Keratinocyte (primary cell): Measurements from ENCODE around the gene DPH5. TPM values are rescaled to one million over a fixed set of nuclear protein-coding genes. Genes with fewer than 3 reads are reported as not detected.

Source experiments
- DNase-seq: peaks from one replicate; pipeline ENCODE4 v3.0.0-alpha.2; 2011; ENCODE audit warnings: low read depth, missing footprints, low spot score
- FAIRE-seq: peaks from 2 replicates; lab custom pipeline; 2011; peaks lifted over from hg19 to GRCh38; lab: Jason Lieb, UNC
- H2AFZ ChIP-seq: 2 replicates; pipeline ENCODE4 v1.6.0; 2012; ENCODE audit warnings: low read length, control low read depth, inconsistent platforms; ENCODE audit not compliant: control insufficient read depth
- H3K27ac ChIP-seq: 2 replicates; pipeline ENCODE4 v1.5.1; 2011; ENCODE audit warnings: low read length; ENCODE audit not compliant: control insufficient read depth, insufficient read depth
- H3K27me3 ChIP-seq: 3 replicates; pipeline ENCODE4 v1.6.0; 2011; ENCODE audit warnings: low read length; ENCODE audit not compliant: control insufficient read depth, insufficient read depth; ENCODE audit errors: extremely low read depth
- H3K36me3 ChIP-seq, 2 experiments: 2 replicates in 1 of 2; 3 replicates in 1 of 2; pipeline ENCODE4 v1.5.1; 2011; ENCODE audit warnings: low read length in 2 of 2, mild to moderate bottlenecking in 1 of 2; ENCODE audit not compliant: control insufficient read depth in 2 of 2, insufficient read depth in 2 of 2; ENCODE audit errors: extremely low read depth in 1 of 2
- H3K4me1 ChIP-seq: 3 replicates; pipeline ENCODE4 v1.5.1; 2011; ENCODE audit warnings: low read length; ENCODE audit not compliant: control insufficient read depth, insufficient read depth; ENCODE audit errors: extremely low read depth
- H3K4me2 ChIP-seq: 3 replicates; pipeline ENCODE4 v1.6.0; 2011; ENCODE audit warnings: low read depth, low read length; ENCODE audit not compliant: control insufficient read depth, insufficient read depth; ENCODE audit errors: extremely low read depth
- H3K4me3 ChIP-seq, 3 experiments: fragments of 200-600 bp in 1 of 3; sonication (generic) in 1 of 3; 2 replicates in 2 of 3; 3 replicates in 1 of 3; pipeline ENCODE4 v1.5.1; 2011 to 2016; ENCODE audit warnings: low read length in 3 of 3, mild to moderate bottlenecking in 3 of 3, control low read depth in 2 of 3, inconsistent platforms in 1 of 3, low read depth in 1 of 3, mixed read lengths in 1 of 3, mixed run types in 1 of 3, moderate library complexity in 1 of 3; ENCODE audit not compliant: control insufficient read depth in 2 of 3, insufficient read depth in 2 of 3; ENCODE audit errors: extremely low read depth in 1 of 3
- H3K79me2 ChIP-seq: 2 replicates; pipeline ENCODE4 v1.6.0; 2012; ENCODE audit warnings: low read length; ENCODE audit not compliant: control insufficient read depth, insufficient read depth
- H3K9ac ChIP-seq: 3 replicates; pipeline ENCODE4 v1.6.0; 2011; ENCODE audit warnings: low read length; ENCODE audit not compliant: control insufficient read depth, insufficient read depth; ENCODE audit errors: extremely low read depth
- H3K9me1 ChIP-seq: 3 replicates; pipeline ENCODE4 v1.6.0; 2011; ENCODE audit warnings: low read length; ENCODE audit not compliant: control insufficient read depth, insufficient read depth; ENCODE audit errors: extremely low read depth
- H3K9me3 ChIP-seq: 2 replicates; pipeline ENCODE4 v1.5.1; 2012; ENCODE audit warnings: low read depth, low read length; ENCODE audit not compliant: control insufficient read depth
- H4K20me1 ChIP-seq: 3 replicates; pipeline ENCODE4 v1.6.0; 2011; ENCODE audit warnings: low read length; ENCODE audit not compliant: control insufficient read depth, insufficient read depth; ENCODE audit errors: extremely low read depth
- CTCF ChIP-seq, 3 experiments: IDR thresholded peaks in 1 of 3; conservative IDR thresholded peaks in 1 of 3; optimal IDR thresholded peaks in 1 of 3; 2 replicates in 2 of 3; 3 replicates in 1 of 3; pipeline versions ENCODE3 to v1.5.1; 2011; ENCODE audit warnings: low read length in 3 of 3, mild to moderate bottlenecking in 3 of 3, moderate library complexity in 2 of 3, control low read depth in 1 of 3, inconsistent platforms in 1 of 3; ENCODE audit not compliant: insufficient read depth in 2 of 3; ENCODE audit errors: extremely low read depth in 1 of 3
- EZH2 ChIP-seq: IDR thresholded peaks from one replicate; pipeline ENCODE4 v1.6.1; 2012; ENCODE audit warnings: inconsistent platforms, mild to moderate bottlenecking, low read length, moderate library complexity
- dilution Hi-C: fragments of 300-500 bp; cut with MboI; formaldehyde crosslinking; loops from one replicate; pipeline ENCODE4 v1.7.0; 2020; ENCODE audit warnings: low sequenced_read_pairs; ENCODE audit not compliant: extremely low pct_ligation_motif_present
- polyA plus RNA-seq, 5 experiments: library from polyadenylated mRNA; depleted of rRNA in 3 of 5; stranded (reverse) in 3 of 5; stranded (forward) in 1 of 5; unstranded in 1 of 5; fragments of >200 nt; gene quantifications; 1 replicate in 1 of 5; 2 replicates in 3 of 5; 3 replicates in 1 of 5; pipeline versions ENCODE4 v1.2.1 to v1.2.3, GENCODE V29; 2011 to 2012; ENCODE audit warnings: missing spikeins in 2 of 5, low read depth in 1 of 5, low replicate concordance in 1 of 5

The DPH5 gene
- polyA plus RNA-seq, 1 donor (not counting 4 experiments of a cell fraction or from before 2014, with no cell fraction given): 98.0 TPM

- Histone ChIP-seq H3K36me3 (no peaks in the 10 kb centered on the region), H3K4me1 (no peaks in the 10 kb centered on the region), H3K27ac (no peak overlapping the region), H3K27me3 (no peaks in the 10 kb centered on the region), H3K9ac (no peak overlapping the region), H3K9me1 (no peaks in the 10 kb centered on the region), H3K79me2 (no peaks in the 10 kb centered on the region), H3K4me3 (no peak overlapping the region), H2AFZ (no peak overlapping the region), H3K4me2 (no peak overlapping the region), H3K9me3 (no peaks in the 10 kb centered on the region), H4K20me1 (no peaks in the 10 kb centered on the region)
- dilution Hi-C loops: no loop called here
- TF ChIP-seq CTCF (optimal IDR thresholded peaks at IDR 0.05 in 1 of 3, IDR thresholded peaks at IDR 0.05 in 1 of 3, conservative IDR thresholded peaks at IDR 0.05 in 1 of 3; ENCODE audit: extremely low read depth in 1 of 3, insufficient read depth in 2 of 3, low read length in 3 of 3): no peak
- TF ChIP-seq EZH2: no peak
- no peak for DNase-seq
- no peak for FAIRE-seq
These were observed 40.8 kb upstream of the DPH5 start for GRCh38 chr1:101066260-101066936.

- dilution Hi-C loops: no loop called here
- DNase-seq (no peak), FAIRE-seq (no peak)
- Histone ChIP-seq H4K20me1 (no peaks in the 10 kb centered on the region), H3K79me2 (no peaks in the 10 kb centered on the region), H3K27me3 (no peaks in the 10 kb centered on the region), H3K9ac (no peak overlapping the region), H3K27ac (no peak overlapping the region), H3K9me3 (no peaks in the 10 kb centered on the region), H3K4me3 (no peak overlapping the region), H3K4me2 (no peak overlapping the region), H3K9me1 (no peaks in the 10 kb centered on the region), H2AFZ (no peak overlapping the region), H3K4me1 (no peaks in the 10 kb centered on the region), H3K36me3 (no peaks in the 10 kb centered on the region)
- no peak for TF ChIP-seq EZH2
- no peak for TF ChIP-seq CTCF (optimal IDR thresholded peaks at IDR 0.05 in 1 of 3, IDR thresholded peaks at IDR 0.05 in 1 of 3, conservative IDR thresholded peaks at IDR 0.05 in 1 of 3; ENCODE audit: extremely low read depth in 1 of 3, insufficient read depth in 2 of 3, low read length in 3 of 3)
These were observed 40.0 kb upstream of the DPH5 start for GRCh38 chr1:101065575-101065974.
